AG09309 (cell line): ENCODE results near the gene ZNF438.

ENCODE experiments used
- DNase-seq: peaks from one replicate; pipeline ENCODE4 v3.0.0-alpha.2; 2010; ENCODE audit warnings: low read depth
- H3K4me3 ChIP-seq: 2 replicates; pipeline ENCODE4 v1.5.1; 2011; ENCODE audit warnings: mild to moderate bottlenecking, low read depth, low read length, moderate library complexity; ENCODE audit not compliant: control insufficient read depth
- TF ChIP-seq, protein P1 (sequence below): IDR thresholded peaks from 2 replicates; pipeline ENCODE4 v1.5.1; 2011; ENCODE audit warnings: mild to moderate bottlenecking, low read depth, low read length, inconsistent platforms; ENCODE audit not compliant: insufficient read depth, control insufficient read depth; ENCODE audit errors: missing control alignments

ZNF438 gene

DNA sequence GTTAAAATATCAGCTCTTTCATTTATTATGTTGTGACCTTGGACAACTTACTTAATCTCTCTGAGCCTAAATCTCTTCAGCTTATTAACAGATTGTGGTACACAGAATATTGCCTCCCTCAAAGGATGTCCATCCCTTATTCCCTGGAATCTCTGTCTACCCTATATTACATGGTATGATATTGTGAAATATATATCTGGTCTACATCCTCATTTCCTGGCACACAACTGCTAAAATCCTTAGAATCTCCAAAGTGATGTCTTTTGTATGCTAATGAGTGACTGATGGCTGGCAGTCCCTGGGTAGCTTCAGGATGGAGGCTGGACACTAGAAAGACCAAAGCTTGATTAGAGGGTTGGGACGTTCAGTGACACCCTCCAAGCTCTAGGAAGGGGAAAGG is 25.8 kb downstream of the ZNF438 start:
- no peak overlapping the region for H3K4me3 ChIP-seq
- TF ChIP-seq, protein P1, sequence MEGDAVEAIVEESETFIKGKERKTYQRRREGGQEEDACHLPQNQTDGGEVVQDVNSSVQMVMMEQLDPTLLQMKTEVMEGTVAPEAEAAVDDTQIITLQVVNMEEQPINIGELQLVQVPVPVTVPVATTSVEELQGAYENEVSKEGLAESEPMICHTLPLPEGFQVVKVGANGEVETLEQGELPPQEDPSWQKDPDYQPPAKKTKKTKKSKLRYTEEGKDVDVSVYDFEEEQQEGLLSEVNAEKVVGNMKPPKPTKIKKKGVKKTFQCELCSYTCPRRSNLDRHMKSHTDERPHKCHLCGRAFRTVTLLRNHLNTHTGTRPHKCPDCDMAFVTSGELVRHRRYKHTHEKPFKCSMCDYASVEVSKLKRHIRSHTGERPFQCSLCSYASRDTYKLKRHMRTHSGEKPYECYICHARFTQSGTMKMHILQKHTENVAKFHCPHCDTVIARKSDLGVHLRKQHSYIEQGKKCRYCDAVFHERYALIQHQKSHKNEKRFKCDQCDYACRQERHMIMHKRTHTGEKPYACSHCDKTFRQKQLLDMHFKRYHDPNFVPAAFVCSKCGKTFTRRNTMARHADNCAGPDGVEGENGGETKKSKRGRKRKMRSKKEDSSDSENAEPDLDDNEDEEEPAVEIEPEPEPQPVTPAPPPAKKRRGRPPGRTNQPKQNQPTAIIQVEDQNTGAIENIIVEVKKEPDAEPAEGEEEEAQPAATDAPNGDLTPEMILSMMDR = no peak
- DNase-seq = no peak

DNA sequence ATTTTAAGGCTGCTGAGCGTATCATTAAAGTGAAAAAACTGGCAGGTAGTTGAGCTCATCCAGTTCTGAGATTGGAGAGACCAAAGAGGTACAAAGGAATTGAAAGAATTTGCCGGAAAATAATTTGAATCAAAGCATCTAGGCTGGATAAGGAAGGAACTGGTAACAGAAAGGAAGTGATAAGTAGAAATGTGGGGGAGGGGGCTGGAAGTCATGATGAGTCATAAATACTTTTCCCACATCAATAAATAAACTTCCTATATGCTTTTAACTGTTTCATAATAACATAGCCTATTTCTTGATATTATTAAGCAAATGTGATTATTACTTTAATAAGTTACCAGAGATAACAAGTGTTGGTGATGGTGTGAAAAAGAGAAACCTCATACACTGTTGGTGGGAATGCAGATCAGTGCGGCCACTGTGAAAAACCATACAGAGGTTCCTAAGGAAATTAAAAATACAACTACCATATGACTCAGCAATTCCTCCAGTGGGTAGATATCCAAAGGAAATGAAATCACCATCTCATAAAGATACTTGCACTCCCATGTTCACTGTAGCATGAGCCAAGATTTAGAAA is 27.0 kb downstream of the ZNF438 start:
- TF ChIP-seq, protein P1 = no peak
- no peak overlapping the region for H3K4me3 ChIP-seq
- DNase-seq = peak; percentile 71

DNA sequence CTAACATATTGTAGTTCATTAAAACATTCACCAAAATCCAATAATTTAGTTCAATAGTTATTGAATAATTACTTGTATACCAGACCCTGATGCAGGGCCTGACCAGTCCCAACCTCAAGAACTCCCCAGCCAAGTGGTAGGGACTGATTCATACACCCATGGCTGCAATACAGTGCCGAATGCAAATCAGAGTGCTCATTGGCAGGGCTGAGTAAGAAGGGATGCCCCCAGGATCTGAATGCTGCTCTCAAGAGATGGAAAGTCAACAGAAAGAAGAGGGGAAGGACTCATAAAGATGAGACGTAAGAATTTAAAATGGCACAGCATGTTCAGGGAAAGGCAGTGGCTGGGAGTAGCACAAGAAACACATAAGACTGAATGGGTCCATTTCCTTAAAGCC is 29.9 kb downstream of the ZNF438 start:
- DNase-seq = no peak
- TF ChIP-seq, protein P1 = no peak

DNA sequence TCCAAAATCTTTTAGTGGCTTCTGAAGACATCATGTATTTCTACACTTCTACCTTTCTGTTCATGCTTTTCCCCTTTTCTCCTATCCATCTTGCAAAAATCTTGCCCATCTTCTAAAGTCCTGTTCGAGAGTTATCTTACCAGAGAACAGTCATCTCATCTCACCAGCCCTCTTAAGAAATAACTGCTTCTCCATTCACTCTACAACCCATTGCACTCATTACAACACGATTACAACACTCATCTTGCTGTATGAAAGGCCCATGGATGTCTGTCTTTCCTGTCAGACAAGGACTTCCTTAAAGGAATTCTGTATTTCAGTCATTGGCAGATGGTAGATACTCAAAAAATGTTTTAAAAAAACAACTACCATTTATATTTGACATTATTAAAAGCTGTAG is 30.8 kb downstream of the ZNF438 start:
- H3K4me3 ChIP-seq = no peak overlapping the region
- no peak for DNase-seq
- TF ChIP-seq, protein P1 = no peak

More for the DNA sequence above, 29.9 kb downstream of the ZNF438 start:
- H3K4me3 ChIP-seq = no peak overlapping the region

DNA sequence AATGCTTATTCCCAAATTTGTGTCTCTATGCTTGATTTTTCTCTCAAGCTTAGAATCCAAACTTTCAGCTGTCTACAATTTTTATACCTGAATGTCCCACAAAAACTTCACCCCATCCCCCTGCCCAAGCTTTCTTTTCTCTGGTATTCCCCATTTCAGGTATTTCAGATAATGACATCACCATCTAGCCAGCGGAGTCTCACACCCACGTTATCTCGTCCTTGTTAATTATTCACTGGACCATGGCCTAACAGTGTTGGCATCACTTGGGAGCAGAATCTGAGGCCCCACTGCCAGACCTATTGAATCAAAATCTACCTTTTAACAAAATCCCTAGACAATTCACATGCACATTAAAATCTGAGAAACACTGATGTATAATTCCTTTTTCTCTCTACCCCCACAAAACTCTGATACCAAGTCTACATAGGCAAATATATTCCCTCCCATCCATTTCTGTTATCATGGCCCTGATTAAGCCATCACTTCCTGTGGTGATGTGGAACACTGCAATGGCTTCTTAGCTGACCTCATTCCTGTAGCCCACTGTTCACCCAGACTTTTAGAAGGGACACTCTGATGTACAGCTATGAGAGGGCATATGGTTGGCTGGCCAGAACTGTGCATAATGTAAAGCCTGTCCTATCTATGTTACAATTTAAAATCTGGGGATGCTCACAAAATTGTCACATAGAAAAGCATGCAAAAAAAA is 31.4 kb downstream of the ZNF438 start:
- no peak for DNase-seq
- TF ChIP-seq, protein P1 = no peak
- no peak overlapping the region for H3K4me3 ChIP-seq

DNA sequence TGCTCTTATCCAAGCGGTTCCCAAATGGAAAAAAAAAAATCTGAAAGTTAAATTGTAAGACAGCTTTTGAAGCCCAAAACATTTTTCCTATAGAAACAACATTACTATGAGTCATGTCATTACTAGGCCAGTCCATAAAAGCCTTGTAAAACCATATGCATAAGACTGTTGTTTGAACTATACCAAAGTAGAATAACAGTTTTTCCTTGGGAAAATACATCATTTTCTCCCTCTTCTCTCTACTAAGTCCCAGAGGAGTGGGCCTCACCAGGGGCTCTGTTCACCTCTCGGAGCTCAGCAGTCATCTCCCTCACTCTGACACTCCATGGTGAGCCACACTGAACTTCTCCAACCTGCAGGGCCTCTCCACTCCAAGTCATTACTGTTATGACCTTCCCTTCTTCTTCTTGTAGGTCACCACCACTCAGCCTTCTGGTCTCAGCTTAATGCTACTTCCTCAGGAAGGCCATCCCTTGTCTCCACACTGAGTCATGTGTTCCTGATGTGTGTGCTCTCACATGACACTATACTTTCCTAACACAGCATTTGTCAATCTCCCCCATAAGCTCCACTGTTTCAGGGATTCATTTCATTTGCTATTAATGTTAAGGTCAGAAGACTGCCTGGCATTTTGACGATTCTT is 32.5 kb downstream of the ZNF438 start:
- no peak overlapping the region for H3K4me3 ChIP-seq
- TF ChIP-seq, protein P1 = no peak
- DNase-seq = no peak
